ENCODE data around the gene LPAR5.
"Not testable (repeated sequence)": the region's sequence is repeated elsewhere in the genome, so short reads cannot be mapped to it uniquely, and the experiment has no call there.

The LPAR5 gene

DNA sequence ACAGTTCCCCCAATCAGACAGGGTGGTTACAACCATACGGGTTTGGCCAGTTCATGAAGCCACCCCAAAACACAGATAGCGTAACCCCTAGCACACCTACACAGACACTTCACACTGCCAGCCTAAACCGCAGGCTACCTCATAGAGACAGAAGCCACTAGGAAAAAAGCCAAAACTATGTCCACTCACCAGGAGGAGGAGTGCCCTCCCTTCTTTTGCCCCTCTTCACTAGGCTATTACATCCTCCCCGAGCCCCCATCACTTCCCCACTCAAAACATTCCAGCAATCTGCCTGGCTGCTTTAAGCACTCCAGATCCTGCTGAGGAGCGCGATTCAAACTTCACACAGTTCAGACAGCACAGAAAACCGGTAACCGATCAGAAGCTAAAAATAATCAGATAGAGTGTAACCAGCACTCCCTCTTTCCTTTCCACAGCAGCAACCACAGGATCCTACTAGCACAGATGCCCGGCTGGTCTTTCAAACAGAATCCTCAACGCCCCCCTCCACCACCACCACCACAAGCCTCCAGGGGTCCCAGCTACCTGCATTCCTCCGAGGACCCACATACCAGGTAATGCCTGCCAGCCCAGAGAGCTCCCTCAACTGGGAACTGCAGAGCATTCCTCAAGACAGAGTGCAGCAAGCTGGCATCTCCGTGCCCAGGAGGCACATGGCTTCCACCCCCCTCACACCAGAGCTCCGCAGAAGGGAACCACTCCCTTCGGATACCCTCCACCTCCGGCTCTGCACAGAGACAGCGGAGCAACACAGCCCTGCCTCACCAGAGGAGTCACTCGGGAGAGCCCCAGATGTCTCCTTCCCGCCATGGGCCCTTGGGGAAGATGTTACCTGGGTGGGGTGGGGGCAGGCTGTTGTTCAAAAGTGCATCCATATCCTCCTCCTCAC lies 30.1 kb downstream of the LPAR5 start:
- DNase-seq = peak; percentile 68

DNA sequence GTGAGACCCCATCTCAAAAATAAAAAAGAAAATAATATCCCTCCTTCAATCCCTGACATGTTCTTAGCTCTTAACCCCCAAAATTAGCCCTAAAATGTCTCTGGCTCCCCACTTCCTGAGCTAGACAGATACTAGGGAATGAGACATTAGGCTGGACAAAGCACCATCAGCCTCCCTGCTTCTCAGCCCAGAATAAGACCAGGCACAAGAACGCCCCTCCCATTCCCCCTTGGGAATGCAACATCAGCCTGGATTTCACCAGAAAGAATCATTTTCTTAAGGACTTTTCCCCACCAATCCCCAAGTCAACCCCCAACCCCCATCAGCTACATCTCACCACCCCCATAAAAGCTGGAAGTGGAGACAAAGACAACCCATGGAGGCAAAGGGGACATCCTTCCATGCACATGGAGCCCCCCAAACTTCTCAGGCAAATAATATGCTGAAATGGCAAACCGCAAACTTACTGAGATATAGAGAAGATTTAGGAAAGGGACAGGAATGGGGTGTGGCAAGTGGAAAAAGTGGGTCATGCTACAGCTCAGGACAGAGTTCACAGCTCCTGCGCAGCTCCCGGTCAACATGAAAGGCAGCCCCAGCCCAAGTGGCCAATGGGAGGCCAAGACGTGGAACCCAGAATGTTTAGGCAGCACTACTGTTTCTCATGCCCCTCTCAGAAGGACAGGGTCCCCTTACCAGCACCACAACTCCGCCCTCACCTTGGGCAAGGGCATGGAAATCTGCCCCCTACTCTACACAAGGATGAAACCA lies 31.3 kb downstream of the LPAR5 start:
- DNase-seq = no peak

DNA sequence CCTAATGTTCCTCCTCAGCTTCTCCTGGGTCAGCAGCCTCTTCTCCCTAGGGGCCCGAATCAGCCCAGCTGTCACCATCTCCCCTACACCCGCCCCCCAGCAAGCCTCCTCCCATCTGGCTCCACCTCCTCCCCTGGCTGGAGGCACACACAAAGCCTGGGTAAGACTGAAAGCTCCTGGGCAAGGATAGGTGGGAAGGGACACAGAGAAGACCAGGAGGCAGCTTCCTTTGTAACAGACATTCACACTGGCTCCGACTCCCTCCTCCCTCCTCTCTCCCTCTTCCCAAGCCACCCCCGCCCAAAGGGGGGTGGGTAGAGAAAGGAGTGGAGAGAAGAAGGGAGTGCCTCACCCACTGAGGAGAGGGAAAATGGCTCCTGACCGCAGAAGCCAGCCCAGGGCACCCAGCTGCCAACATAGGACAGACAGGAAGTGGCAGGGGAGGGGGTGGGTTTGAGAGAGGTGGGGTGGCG lies 32.6 kb downstream of the LPAR5 start:
- DNase-seq = peak; percentile 62

DNA sequence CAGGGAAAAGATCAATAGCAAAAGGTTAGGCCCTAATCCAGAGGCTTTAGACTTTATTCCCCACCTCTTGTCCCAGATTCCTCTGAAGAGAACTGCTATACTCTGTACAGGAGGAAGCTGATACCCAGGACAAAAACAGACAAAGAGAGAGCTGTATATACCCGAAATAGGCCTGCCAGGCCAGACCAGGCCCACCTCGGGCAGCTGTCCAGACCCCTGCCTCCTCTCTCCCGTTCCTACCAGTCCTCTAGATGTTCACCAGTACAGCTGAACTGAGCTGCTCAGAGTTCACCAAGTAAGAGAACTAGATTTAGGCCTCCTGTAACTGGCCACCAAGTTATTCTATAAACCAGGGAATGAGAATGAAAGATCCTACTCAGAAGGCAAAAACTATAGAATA lies 33.2 kb downstream of the LPAR5 start:
- no peak for DNase-seq

DNA sequence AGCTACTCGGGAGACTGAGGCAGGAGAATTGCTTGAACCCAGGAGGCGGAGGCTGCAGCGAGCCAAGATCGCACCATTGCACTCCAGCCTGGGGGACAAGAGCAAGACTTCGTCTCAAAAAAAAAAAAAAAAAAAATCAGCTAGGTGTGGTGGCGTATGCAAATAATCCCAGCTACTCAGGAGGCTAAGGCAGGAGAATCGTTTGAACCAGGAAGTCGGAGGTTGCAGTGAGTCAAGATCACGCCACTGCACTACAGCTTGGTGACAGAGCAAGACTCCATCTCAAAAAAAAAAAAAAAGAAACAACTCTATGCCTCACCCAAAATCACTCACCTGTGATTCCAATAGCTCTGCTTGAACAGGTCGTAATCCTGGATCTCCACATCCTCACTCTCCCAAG lies 40.1 kb downstream of the LPAR5 start:
- DNase-seq = not testable (repeated sequence)

DNA sequence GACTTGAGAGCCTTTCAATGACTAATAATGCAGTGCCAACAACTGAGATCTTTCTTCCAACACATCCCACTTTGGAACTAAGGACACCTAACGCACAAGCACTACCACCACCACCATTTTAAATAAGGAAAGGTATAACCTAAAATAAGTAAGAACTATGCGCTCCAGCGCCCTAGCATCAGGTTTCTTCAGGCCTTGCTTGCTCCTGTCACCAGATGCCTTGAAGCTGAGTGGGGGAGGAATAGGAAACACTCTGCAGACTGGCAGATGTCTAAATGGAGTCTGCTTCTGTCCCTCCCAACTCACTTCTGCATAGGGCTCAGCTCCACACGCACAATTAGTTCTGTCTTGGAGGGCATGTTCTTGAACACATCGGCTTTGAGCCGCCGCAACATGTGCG lies 43.7 kb downstream of the LPAR5 start:
- no peak for DNase-seq

DNA sequence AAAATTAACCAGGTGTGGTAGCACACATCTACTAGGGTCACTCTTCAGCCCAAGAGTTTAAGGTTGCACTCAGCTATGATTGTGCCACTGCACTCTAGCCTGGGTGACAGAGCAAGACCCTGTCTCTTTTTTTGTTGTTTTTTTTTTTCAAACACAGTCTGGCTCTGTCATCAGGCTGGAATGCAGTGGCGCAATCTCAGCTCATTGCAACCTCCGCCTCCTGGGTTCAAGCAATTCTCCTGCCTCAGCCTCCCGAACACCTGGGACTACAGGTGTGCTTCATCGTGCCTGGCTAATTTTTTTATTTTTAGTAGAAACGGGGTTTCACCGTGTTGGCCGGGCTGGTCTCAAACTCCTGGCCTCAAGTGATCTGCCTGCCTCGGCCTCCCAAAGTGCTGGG lies 49.2 kb downstream of the LPAR5 start:
- DNase-seq = not testable (repeated sequence)

DNA sequence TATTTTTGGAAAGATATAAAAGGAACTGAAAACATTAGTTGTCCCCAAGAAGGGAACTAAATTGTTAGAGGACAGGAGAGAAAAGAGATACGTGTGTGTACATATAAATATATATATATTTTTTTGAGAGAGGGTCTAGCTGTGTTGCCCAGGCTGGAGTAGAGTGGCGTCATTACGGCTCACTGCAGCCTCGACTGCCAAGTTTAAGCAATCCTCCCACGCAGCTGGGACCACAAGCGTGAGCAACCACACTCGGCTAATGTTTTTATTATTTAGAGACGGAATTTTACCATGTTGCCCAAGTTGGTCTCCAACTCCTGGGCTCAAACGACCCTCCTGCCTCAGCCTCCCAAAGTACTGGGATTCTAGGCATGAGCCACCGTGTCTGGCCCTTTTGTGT lies 51.5 kb downstream of the LPAR5 start:
- DNase-seq = no peak

DNA sequence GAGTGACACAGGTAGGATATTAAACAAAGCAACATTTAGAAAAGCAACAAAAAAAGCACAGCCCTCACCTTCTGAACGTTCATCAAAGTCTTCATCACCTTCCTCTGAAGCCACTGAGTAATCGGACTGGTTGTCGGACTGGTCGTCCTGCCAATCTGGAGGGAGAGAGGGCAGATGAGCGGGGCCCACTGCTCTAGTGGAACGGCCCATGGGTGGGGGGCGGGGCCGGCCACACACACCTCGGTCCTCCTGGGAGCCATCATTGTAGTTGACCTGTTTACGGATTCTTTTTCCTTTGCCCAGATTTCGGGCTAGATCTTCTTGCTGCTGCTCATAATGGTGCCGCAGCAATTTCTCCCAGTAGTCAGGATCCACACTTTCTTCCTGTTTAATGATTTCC lies 52.8 kb downstream of the LPAR5 start:
- DNase-seq = no peak

DNA sequence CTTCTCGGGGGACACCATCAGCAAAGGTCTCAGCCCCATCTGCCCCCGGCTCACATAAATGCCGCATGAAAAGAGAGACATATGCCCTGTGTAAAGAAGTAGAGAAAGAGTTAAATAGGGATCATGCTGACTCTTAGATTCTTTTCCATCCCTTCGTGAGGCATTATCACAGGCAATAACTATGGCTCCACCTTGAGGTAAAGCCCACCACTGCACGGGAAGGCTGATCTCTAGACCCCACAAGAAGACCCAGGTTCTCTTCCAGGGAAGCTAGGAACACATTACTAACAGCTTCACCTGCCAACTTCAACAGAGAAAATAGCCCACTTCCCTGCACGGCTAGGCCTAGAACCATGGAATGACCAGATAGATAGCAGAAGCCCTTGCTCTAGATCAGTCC lies 53.6 kb downstream of the LPAR5 start:
- no peak for DNase-seq

DNA sequence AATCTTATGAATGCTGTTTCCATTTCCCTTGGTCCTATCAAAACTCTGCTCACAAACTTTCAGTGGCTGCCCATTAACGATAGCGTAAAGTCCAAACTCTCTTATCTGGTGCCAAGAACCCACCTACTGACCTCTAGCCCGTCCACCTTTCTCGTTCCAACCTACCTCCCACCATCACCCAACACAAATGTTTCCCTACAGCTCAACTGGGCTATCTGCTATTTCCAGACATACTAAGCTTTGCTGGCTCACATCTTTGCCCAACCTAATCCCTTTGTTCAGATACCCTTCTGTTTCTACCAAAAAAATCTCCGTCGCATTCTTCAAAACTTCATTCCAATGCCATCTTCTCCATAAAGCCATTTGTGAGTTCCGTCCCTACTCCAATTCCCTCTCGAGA lies 60.1 kb downstream of the LPAR5 start:
- DNase-seq = no peak

DNA sequence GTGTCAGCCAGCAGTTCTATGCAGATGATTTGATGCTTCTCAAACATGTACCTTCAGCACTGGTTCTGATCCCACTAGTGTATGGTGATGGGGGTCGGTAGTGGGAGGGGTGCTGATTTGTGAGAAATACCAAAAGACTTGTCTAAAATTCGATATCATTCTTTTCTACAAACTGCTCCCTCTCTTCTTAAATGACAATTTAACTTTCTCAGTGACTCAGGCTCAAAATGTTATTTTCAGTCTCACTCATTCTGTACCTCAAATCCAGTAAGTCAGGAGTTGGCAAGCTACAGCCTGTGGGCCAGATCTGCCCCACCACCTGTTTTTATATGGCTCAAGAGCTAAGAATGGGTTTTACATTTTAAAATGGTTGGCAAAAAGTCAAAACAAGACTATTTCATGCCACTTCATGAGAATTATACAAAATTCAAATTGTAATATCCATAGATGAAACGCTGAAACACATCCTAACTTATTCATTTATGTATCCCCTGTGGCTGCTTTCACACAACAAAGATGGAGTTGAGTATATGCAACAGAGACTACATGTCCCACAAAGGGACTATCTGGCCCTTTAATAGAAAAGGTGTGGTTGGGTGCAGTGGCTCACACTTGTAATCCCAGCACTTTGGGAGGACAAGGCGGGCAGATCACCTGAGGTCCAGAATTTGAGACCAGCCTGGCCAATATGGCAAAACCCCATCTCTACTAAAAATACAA lies 61.0 kb downstream of the LPAR5 start:
- no peak for DNase-seq

DNA sequence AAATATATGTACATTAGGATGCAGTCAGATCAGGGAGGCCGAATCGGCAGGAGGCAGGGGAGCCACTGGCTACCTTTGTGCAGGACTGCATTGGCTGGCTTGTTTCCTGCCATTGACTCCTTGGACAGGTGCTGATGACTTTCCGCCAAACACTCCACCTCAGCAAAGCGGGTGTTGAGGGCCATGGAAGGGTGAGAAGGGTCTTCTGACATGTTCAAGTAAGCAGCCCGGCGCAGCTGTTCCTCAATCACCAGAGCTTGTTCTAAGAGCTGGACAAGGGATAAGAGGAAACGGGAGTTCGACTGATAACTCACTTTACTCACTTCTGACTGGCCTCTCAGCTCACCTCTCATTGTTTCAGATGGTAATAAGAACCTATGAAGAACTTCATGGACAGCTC lies 62.8 kb downstream of the LPAR5 start:
- DNase-seq = no peak

DNA sequence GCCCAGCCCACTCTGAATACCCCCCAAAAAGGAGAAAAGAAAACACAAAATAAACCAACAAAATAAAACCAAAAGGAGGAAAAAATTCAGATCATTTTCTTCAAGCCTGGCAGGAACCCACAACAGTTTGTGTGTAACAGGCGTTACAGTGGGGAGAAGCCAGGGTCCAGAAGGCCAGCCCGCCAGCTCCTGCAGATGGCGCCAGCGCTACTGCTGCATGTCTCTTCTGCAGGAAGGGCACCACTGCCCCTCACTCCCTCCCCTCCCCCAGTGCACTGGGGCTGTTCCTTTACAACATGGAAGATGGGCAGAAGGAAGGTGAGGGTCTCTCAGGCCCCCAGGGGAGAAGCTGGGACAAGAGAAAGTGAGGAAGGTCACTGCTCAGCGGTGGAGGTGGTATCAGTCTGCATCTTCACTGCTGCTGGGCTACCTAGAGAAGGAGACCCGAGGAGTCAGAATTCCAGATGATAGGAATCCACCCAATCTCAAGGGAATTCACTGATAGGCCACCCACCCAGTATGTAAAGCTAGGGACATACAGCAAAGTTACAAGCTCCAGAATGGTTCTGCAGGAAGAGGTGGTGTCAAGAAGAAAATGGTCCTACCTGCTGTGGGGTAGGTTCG lies 65.4 kb downstream of the LPAR5 start:
- DNase-seq = peak; percentile 57

DNA sequence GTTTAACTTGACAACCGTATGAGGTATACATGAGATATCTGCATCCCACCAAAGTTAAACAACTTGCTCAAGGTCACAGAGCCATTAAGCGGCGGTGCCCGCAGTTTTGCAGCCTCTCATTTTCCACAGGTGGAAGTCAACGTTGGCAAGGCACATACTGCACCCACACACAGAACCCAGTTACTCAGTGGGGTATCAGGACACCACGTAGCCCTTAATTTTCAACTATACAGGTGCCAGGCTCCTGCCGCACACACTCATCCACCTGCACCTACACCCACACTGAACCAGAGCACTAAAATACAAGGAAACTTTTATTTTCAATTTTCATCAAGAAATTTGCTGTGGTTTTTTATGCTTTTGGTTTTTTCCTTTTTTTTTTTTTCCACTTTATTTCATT lies 66.0 kb downstream of the LPAR5 start:
- no peak for DNase-seq

DNA sequence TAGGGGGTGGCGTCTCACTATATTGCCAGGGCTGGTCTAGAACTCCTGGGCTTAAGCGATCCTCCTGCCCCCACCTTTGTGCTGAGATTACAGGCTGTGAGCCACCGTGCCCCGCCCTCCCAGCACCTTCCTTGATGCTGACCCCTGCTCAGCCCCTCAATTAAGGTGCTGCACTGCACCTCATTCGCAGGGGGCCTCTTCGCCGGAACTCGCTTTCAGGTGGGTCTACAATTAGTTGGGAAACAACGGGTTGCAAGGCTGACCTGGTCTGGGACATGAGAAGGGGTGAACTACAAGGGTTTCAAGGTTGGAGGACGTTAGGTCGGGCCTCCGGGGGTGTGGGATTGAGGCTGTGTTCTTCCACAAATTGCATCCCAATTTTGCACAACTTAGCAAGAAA lies 66.4 kb downstream of the LPAR5 start:
- DNase-seq = no peak

All from CD4-positive, alpha-beta T cell treated with Interleukin-12 subunit alpha and Interleukin-12 subunit beta, for 1 hour (primary cell).